Upper lobe of left lung (tissue), 6 donors: Measurements from ENCODE around the gene TMEM30A. TPM values are rescaled to one million over a fixed set of nuclear protein-coding genes. Genes with fewer than 3 reads are reported as not detected.

Experiments used
- ATAC-seq, 2 donors: fragments of 200-7000 bp; cut with Tn5 transposase; one replicate each; pipeline ENCODE4 v1.9.1; 2022; ENCODE audit warnings: mild to moderate bottlenecking in 2 of 2, moderate library complexity in 2 of 2; ENCODE audit not compliant: low FRiP score in 2 of 2
- DNase-seq, 2 donors: peaks; one replicate each; pipeline ENCODE4 v3.0.0-alpha.2; 2019 to 2020
- H3K27ac ChIP-seq, 4 donors: fragments of 200-600 bp; sonication (generic); one replicate each; pipeline ENCODE4 v1.5.1; 2016 to 2019
- H3K27me3 ChIP-seq, 4 donors: fragments of 200-600 bp; sonication (generic); one replicate each; pipeline ENCODE4 v1.5.1; 2017 to 2019
- H3K36me3 ChIP-seq, 4 donors: fragments of 200-600 bp; sonication (generic); one replicate each; pipeline ENCODE4 v1.5.1; 2016 to 2019
- H3K4me1 ChIP-seq, 4 donors: fragments of 200-600 bp; sonication (generic); one replicate each; pipeline ENCODE4 v1.5.1; 2018 to 2019
- H3K4me3 ChIP-seq, 4 donors: fragments of 200-600 bp; sonication (generic); one replicate each; pipeline ENCODE4 v1.5.1; 2017 to 2019; ENCODE audit warnings: mild to moderate bottlenecking in 2 of 4, moderate library complexity in 1 of 4
- H3K9me3 ChIP-seq, 4 donors: fragments of 200-600 bp; sonication (generic); one replicate each; pipeline ENCODE4 v1.5.1; 2018 to 2019
- EP300 ChIP-seq, 4 donors: sonication (generic); formaldehyde crosslinking; IDR thresholded peaks; one replicate each; pipeline ENCODE4 v1.5.1; 2017; ENCODE audit warnings: antibody characterized with exemption in 4 of 4, control low read depth in 2 of 4
- POLR2A ChIP-seq, 4 donors: fragments of 450-650 bp; IDR thresholded peaks; one replicate each; pipeline ENCODE4 v1.5.1; 2016 to 2017; ENCODE audit warnings: antibody characterized with exemption in 4 of 4, mild to moderate bottlenecking in 2 of 4
- POLR2AphosphoS5 ChIP-seq, 2 donors: sonication (generic); formaldehyde crosslinking; IDR thresholded peaks; one replicate each; pipeline ENCODE4 v1.5.1; 2017; ENCODE audit warnings: antibody characterized with exemption in 2 of 2
- WGBS, 2 donors: methylation state at CpG; one replicate each; pipeline ENCODE4 v1.1.5; 2017 to 2018; 5-methylcytosine and 5-hydroxymethylcytosine counted together
- total RNA-seq, 6 donors: library from RNA; depleted of rRNA in 4 of 6; stranded (reverse); fragments of >200 nt in 4 of 6; gene quantifications; one replicate each; pipeline versions ENCODE4 v1.1.0 to v1.2.1, GENCODE V29; 2016 to 2021
- TF ChIP-seq, protein P1 (sequence below), 6 experiments: fragments of 450-650 bp in 4 of 6; fragments of 200-600 bp in 2 of 6; sonication (generic) in 2 of 6; IDR thresholded peaks; one replicate each; pipeline ENCODE4 v1.5.1; 2016 to 2019; ENCODE audit warnings: antibody characterized with exemption in 6 of 6
- donor health status: DM: no; HTN: no; CAD: no; lungs with moderate emphysema.
- donor health status: DM: no; HTN: yes; CAD: no; lungs with severe emphysema.

Gene TMEM30A
- total RNA-seq, 6 donors from 2014 or later = 38.8 to 177 (median 140) TPM

DNA sequence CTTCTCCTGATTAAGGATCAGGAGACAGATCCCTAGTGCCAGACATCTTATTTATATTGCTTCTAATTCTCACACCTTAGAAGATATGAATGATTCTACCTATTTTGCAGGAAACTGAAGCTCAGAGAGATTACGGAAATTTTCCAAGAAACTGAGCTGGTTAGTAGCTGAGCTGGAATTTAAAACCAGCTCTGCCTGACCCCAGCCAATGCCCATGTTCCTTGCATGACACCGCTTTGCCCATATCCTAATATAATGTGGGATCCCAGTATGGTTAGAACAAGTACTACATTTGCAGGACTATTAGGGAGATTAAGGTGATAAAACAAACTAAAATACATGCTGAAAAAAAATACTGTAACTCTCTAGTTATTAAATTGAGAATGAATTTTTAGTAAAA is 1.9 kb downstream of the TMEM30A start:
- 55 to 59% methylated on average over 2 of the region's 2 CpGs for WGBS, 2 donors
- Histone ChIP-seq H3K4me1 (peaks cover 54 to 66% (median 58%) of the 10 kb centered on the region in 4 donors), H3K9me3 (no peaks in the 10 kb centered on the region), H3K36me3 (no peaks in the 10 kb centered on the region), H3K4me3 (peak overlapping the region in 3 of 4 donors; percentile 70 to 93 (median 80)), H3K27ac (peak overlapping the region in 2 of 4 donors; percentile 20 to 93), H3K27me3 (no peaks in the 10 kb centered on the region)
- no peak for ATAC-seq
- DNase-seq = no peak
- TF ChIP-seq, protein P1, sequence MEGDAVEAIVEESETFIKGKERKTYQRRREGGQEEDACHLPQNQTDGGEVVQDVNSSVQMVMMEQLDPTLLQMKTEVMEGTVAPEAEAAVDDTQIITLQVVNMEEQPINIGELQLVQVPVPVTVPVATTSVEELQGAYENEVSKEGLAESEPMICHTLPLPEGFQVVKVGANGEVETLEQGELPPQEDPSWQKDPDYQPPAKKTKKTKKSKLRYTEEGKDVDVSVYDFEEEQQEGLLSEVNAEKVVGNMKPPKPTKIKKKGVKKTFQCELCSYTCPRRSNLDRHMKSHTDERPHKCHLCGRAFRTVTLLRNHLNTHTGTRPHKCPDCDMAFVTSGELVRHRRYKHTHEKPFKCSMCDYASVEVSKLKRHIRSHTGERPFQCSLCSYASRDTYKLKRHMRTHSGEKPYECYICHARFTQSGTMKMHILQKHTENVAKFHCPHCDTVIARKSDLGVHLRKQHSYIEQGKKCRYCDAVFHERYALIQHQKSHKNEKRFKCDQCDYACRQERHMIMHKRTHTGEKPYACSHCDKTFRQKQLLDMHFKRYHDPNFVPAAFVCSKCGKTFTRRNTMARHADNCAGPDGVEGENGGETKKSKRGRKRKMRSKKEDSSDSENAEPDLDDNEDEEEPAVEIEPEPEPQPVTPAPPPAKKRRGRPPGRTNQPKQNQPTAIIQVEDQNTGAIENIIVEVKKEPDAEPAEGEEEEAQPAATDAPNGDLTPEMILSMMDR (IDR thresholded peaks at IDR 0.05) = no peak
- no peak for TF ChIP-seq POLR2A (IDR thresholded peaks at IDR 0.05)
- no peak for TF ChIP-seq POLR2AphosphoS5 (IDR thresholded peaks at IDR 0.05)
- no peak for TF ChIP-seq EP300 (IDR thresholded peaks at IDR 0.05)

GRCh38 chr6:75281653-75282052 is 2.9 kb downstream of the TMEM30A start:
- Histone ChIP-seq H3K4me3 (peak overlapping the region in 2 of 4 donors; percentile 80 to 93), H3K27me3 (no peaks in the 10 kb centered on the region), H3K9me3 (no peaks in the 10 kb centered on the region), H3K36me3 (no peaks in the 10 kb centered on the region), H3K4me1 (peaks cover 55 to 72% (median 63%) of the 10 kb centered on the region in 4 donors), H3K27ac (peak overlapping the region in 2 of 4 donors; percentile 20 to 93)
- ATAC-seq (no peak), DNase-seq (no peak)
- no peak for TF ChIP-seq POLR2AphosphoS5 (IDR thresholded peaks at IDR 0.05)
- TF ChIP-seq, protein P1 (IDR thresholded peaks at IDR 0.05) = no peak
- TF ChIP-seq EP300 (IDR thresholded peaks at IDR 0.05) = no peak
- TF ChIP-seq POLR2A (IDR thresholded peaks at IDR 0.05) = no peak

- no peaks in the 10 kb centered on the region for H3K36me3 ChIP-seq
- H3K27me3 ChIP-seq = no peaks in the 10 kb centered on the region
- peak overlapping the region in 1 of 4 donors; percentile 21 for H3K4me3 ChIP-seq
- peaks cover 55 to 75% (median 59%) of the 10 kb centered on the region in 4 donors for H3K4me1 ChIP-seq
- no peaks in the 10 kb centered on the region for H3K9me3 ChIP-seq
- 59 to 71% methylated on average over 4 of the region's 4 CpGs for WGBS, 2 donors
- DNase-seq (no peak), ATAC-seq (no peak)
- peak overlapping the region; percentile 18 to 93 (median 39) for H3K27ac ChIP-seq
- TF ChIP-seq POLR2A (IDR thresholded peaks at IDR 0.05) (no peak), POLR2AphosphoS5 (IDR thresholded peaks at IDR 0.05) (no peak), EP300 (IDR thresholded peaks at IDR 0.05) (no peak)
- TF ChIP-seq, protein P1 (IDR thresholded peaks at IDR 0.05) = no peak
Measured at GRCh38 chr6:75280131-75280855, 4.3 kb downstream of the TMEM30A start.

DNA sequence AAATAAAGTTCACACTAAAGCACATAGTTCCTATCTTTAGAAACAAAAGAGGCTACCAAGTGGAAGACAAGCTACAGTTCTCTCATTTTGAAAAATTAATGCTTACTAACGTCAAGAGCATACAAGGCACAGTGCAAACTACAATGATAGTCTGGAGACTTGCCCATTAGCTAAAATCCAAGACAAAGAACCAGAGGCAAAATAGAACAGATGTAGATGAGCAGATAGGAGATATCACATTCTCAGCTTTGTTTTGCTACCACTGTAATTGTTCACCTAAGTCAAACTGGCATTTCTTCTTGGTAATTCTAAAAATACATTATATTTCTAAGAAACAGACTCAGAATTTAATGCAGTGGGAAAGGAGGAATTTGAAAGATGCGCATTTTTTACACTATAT is 5.2 kb downstream of the TMEM30A start:
- no peaks in the 10 kb centered on the region for H3K27me3 ChIP-seq
- 53 to 61% methylated on average over 2 of the region's 2 CpGs for WGBS, 2 donors
- DNase-seq = no peak
- ATAC-seq = no peak
- peaks cover 59 to 79% (median 65%) of the 10 kb centered on the region in 4 donors for H3K4me1 ChIP-seq
- no peaks in the 10 kb centered on the region for H3K9me3 ChIP-seq
- no peaks in the 10 kb centered on the region for H3K36me3 ChIP-seq
- TF ChIP-seq EP300 (IDR thresholded peaks at IDR 0.05) = no peak
- no peak for TF ChIP-seq POLR2A (IDR thresholded peaks at IDR 0.05)
- TF ChIP-seq, protein P1 (IDR thresholded peaks at IDR 0.05) = no peak
- H3K27ac ChIP-seq = peak overlapping the region; percentile 1 to 57 (median 39)
- no peak overlapping the region for H3K4me3 ChIP-seq
